ENCODE results near the gene MAP6.

MAP6 gene

GRCh38 chr11:75627906-75628668, 40.8 kb downstream of the MAP6 start:
- DNase-seq, result no peak

DNA sequence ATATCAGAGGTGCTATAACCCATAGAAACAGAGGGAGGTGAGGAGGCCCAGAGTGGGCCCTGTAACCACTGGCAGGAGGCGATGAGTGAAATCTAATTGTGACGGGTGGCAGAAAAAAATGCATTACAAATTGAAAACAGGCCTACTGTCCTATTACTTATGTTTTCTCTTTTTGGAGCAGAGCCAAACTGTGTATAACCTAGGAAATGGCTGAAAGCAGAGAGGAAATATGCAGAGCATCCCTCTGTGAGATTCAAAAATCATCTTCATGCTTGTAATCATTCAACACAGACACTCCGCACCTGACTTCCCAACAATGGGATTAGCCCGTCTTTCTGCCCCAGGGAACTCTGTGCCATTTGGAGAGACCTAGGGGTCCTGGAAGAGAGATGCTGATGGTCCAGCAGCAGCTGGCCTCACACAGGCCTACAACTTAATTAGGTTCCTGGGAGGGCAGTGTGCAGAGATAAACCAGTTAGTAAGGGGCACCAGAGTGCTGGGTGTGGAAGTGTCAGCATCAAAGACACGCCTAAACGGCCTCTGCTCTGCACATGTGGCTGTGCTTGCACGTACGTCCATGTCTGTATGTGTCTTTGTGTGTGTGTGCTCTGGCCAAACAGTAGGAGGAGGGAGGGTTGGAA, 41.8 kb downstream of the MAP6 start:
- no peak for DNase-seq

DNA sequence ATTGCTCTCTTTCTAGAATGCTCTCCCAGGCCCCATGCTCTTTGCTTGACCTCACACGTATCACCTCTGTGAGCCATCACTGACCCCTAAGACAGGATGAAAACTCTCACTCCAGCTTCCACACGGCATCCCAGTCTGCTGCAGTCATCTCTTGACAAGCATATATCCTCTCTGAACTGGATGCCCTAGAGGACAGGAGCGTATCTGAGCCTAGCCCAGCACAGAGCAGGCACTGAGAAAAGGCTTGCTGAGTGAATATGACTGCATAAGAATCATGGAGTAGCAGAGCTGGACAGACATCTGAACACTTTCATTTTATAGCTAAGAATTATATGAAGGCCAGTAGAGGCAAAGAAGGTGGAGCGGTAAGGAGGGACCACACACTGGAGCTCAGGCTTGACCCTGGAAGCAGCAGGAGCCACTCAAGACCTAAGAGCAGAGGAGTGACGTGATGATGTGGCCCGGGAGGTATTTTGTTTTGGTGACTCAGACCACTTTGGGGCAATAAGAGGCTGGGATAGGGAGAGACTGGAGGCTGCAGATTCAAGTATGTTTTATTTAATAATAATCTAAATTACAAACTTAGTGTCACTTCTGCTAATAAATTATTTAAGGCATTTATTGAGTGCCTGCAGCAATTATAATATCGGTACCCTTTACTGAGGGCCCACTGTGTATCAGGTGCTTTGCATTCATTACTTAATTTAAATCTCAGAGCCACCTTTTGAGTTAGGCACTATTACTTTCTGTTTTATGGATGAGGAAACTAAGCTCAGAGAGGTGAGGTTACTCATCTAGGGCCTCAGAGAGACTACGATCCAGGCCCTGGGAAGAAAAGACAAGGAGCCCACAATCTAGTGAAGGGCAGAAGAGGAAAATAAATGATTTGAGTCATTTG, 42.6 kb downstream of the MAP6 start:
- DNase-seq, result no peak

DNA sequence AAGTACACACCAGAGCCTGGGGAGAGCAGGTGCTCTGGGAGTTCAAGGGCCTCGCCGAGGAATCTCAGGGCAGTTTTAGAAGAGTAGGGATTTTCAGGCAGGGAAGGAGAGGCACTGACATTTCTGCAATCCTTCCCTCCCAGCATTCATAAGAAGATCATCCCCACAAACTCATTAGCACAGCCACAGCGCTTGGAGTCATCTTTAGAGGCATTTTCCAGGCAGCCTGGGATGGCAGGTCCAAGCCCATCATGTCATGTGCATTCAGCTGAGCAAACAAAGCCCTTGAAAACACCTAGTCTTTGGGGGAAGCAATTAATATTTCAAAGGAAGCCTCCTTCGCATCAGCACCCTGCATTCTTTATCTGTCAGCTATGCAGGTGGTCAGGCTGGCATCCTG, 43.8 kb downstream of the MAP6 start:
- no peak for DNase-seq

- no peak for DNase-seq
Observed at GRCh38 chr11:75616281-75616680, 52.6 kb downstream of the MAP6 start.

DNA sequence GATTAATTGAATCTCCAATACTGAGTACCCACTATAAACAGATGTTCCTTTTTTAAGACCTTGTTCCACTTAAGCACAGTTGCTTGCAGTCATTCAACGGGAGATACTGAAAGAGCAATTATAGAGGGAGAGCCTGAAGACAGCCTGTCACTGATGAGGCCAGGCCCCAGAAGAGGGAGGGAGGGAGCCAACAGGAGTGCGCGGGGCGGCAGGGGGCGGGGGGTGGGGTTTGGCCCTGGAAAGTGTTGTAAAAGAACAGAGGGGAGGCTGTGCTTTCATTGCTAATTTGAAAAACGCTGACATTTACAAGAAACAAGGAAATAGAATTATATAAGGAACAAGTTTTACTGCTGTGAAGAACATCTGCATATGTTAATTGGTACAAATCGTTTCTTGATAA, 53.1 kb downstream of the MAP6 start:
- DNase-seq, result peak; percentile 43

GRCh38 chr11:75611823-75612222, 57.0 kb downstream of the MAP6 start:
- no peak for DNase-seq

DNA sequence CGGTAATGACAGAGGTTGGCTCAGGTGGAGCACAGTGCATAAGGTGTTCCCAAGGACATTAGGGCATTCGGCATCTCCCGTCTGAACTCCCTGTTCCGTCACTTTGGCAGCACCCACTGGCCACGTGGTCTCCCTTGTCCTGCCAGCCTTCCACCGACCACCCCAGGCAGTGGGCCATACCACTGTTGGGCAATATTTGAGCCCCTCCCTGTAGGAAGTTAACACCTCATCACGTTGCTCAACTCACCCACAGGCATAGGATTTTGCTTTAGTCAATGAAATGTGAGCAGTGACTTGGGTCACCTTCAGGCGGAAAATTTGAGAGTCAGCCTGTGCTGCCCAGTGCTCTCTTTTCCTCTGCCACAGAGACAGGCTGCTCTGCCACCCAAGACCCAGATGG, 62.7 kb downstream of the MAP6 start:
- no peak for DNase-seq

DNA sequence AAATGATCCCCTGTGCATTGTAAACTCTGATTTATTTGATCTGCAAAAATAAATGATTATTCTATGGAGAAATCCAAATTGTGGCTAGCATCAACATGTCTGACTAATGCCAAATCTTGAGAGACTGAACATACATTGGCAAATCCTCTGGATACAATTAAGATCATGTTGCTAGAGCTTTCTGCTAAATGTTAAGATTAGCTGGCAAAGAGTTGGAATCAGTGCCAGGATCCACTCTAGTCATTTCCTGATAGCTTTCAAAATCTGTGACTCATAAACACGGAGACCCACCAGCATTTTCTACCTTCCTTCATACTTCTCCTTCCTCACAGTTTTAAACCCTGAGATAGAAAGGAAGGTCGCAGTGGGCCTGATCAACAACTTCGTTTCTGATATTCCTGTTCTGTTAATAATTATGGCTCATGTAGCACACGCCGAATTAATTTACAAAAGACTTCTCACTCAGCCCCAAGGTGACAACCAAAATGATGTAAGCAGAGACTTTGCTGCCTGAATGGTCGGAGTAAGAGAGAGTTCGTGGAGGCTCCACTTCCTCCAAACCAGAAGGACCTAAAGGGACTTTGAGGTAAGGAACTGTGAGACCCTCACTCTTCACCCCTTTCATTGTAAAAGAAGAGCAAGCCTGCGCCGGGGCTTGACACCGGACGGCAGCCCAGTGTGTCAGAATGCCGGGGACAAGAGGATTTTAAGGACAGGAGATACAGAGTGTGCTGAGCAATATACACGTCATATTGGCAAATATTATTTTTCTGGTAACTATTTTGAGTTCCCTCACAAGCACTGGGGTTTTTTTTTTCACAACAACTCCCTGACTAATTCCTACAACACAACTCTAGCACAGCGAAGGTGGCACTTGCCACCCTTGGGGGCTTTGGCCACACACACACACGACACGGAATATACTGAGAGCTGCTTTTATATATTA, 64.8 kb downstream of the MAP6 start:
- no peak for DNase-seq

- DNase-seq, result no peak
Observed at GRCh38 chr11:75602951-75603350, 65.9 kb downstream of the MAP6 start.

DNA sequence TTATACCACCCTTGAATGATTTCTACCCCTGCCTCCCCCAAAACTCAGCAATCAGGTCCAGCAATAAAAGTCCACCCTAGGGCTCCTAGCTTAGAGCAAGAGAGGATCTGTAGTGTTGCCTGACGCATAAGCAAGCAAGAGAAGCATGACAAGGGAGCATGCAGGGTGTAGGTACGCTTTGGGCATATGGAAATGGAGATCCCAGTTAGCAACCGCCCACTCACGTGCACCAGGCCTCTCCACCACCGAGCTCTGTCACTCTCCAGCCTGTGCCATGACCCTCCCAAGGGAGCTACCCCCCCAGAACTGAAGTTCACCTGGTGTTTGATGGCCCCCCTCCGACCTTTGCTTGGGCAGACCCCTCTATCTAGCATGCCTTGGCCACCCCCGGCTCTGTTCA, 67.3 kb downstream of the MAP6 start:
- no peak for DNase-seq

- no peak for DNase-seq
Observed at GRCh38 chr11:75600356-75600755, 68.5 kb downstream of the MAP6 start.

GRCh38 chr11:75598900-75599299, 69.9 kb downstream of the MAP6 start:
- no peak for DNase-seq

- DNase-seq, result no peak
Observed at GRCh38 chr11:75598264-75598663, 70.6 kb downstream of the MAP6 start.

- DNase-seq, result no peak
Observed at GRCh38 chr11:75597636-75598035, 71.2 kb downstream of the MAP6 start.

DNA sequence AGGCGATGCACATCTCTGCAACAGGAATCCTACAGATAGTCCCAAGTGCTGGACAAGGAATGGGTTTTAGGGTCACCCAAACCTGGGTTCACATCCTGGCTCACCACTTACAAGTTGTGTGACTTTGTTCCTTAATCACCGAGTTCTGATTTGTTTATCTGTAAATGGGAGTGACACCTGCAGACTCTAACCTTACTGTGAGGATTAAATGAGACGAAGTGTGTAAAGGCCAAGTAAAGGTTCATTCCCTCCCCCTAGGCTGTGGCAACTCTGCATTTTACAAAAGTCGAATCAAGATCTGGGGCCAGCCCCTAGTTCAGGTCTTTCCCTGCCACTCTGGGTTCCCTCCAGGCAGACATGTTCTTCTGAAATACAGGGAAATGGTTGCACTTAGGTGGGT, 71.9 kb downstream of the MAP6 start:
- DNase-seq, result no peak

GRCh38 chr11:75595429-75595828, 73.4 kb downstream of the MAP6 start:
- no peak for DNase-seq

- DNase-seq, result no peak
Observed at GRCh38 chr11:75594211-75594610, 74.6 kb downstream of the MAP6 start.

GRCh38 chr11:75593286-75593915, 75.4 kb downstream of the MAP6 start:
- DNase-seq, result no peak

- no peak for DNase-seq
Observed at GRCh38 chr11:75592715-75593114, 76.1 kb downstream of the MAP6 start.

GRCh38 chr11:75591966-75592365, 76.9 kb downstream of the MAP6 start:
- no peak for DNase-seq

DNA sequence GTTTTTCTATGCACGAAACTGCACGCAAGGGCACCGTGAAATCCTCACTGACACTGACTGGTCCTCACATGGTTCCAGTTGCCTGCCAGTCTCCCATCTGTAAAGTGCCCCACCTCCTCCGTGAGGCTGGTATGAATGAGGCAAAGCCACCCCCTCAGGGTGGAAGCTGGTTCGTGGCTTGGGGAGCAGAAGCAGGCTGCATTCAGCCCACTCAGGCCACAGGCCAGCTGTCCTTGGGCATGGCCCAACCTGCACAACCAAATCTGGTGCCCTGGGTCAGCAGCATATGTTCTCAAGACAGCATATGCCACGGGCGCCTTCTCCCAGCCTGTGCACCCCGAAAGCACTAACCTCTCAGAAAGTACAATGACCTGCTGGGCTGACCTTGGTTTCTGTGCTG, 77.5 kb downstream of the MAP6 start:
- no peak for DNase-seq

Measured in left hindlimb (tissue), 1 donor.